Measurements from ENCODE around the gene AMBRA1.

AMBRA1 gene

GRCh38 chr11:46506483-46506791 lies 87.4 kb downstream of the AMBRA1 start:
- no peak for DNase-seq (ENCODE audit: low spot score)

GRCh38 chr11:46505741-46506482 lies 87.9 kb downstream of the AMBRA1 start:
- no peak for DNase-seq (ENCODE audit: low spot score)

- DNase-seq (ENCODE audit: low spot score) = no peak
Measured at GRCh38 chr11:46504817-46505613, 88.8 kb downstream of the AMBRA1 start.

GRCh38 chr11:46499821-46500220 lies 94.0 kb downstream of the AMBRA1 start:
- no peak for DNase-seq (ENCODE audit: low spot score)

GRCh38 chr11:46498968-46499367 lies 94.9 kb downstream of the AMBRA1 start:
- no peak for DNase-seq (ENCODE audit: low spot score)

- no peak for DNase-seq (ENCODE audit: low spot score)
Measured at GRCh38 chr11:46498179-46498578, 95.6 kb downstream of the AMBRA1 start.

GRCh38 chr11:46497498-46497897 lies 96.3 kb downstream of the AMBRA1 start:
- no peak for DNase-seq (ENCODE audit: low spot score)

- DNase-seq (ENCODE audit: low spot score) = no peak
Measured at GRCh38 chr11:46493791-46494190, 100.0 kb downstream of the AMBRA1 start.

GRCh38 chr11:46492532-46492931 lies 101.3 kb downstream of the AMBRA1 start:
- DNase-seq (ENCODE audit: low spot score) = no peak

GRCh38 chr11:46491661-46492330 lies 102.0 kb downstream of the AMBRA1 start:
- DNase-seq (ENCODE audit: low spot score) = peak; percentile 36

GRCh38 chr11:46490666-46491065 lies 103.2 kb downstream of the AMBRA1 start:
- DNase-seq (ENCODE audit: low spot score) = no peak

- DNase-seq (ENCODE audit: low spot score) = peak; percentile 62
Measured at GRCh38 chr11:46489656-46490560, 103.9 kb downstream of the AMBRA1 start.

GRCh38 chr11:46485856-46486443 lies 107.9 kb downstream of the AMBRA1 start:
- no peak for DNase-seq (ENCODE audit: low spot score)

GRCh38 chr11:46484101-46484500 lies 109.7 kb downstream of the AMBRA1 start:
- DNase-seq (ENCODE audit: low spot score) = no peak

- no peak for DNase-seq (ENCODE audit: low spot score)
Measured at GRCh38 chr11:46480909-46481308, 112.9 kb downstream of the AMBRA1 start.

GRCh38 chr11:46480166-46480726 lies 113.6 kb downstream of the AMBRA1 start:
- no peak for DNase-seq (ENCODE audit: low spot score)

GRCh38 chr11:46479601-46480000 lies 114.2 kb downstream of the AMBRA1 start:
- no peak for DNase-seq (ENCODE audit: low spot score)

GRCh38 chr11:46478196-46478595 lies 115.6 kb downstream of the AMBRA1 start:
- DNase-seq (ENCODE audit: low spot score) = no peak

GRCh38 chr11:46477136-46477535 lies 116.7 kb downstream of the AMBRA1 start:
- no peak for DNase-seq (ENCODE audit: low spot score)

GRCh38 chr11:46475926-46476545 lies 117.8 kb downstream of the AMBRA1 start:
- no peak for DNase-seq (ENCODE audit: low spot score)
